Psoas muscle (tissue), 8 donors: ENCODE results near the gene SEC14L1. TPM values are rescaled to one million over a fixed set of nuclear protein-coding genes. Genes with fewer than 3 reads are reported as not detected.

Experiments used
- ATAC-seq, 4 donors: fragments of 200-7000 bp; cut with Tn5 transposase; one replicate each; pipeline ENCODE4 v1.9.1; 2020; ENCODE audit warnings: moderate library complexity in 3 of 4, mild to moderate bottlenecking in 2 of 4
- DNase-seq, 2 donors: peaks; one replicate each; pipeline ENCODE4 v3.0.0-alpha.2; 2020
- H3K27ac ChIP-seq: fragments of 200-600 bp; one replicate; pipeline ENCODE4 v1.8.0; 2022
- H3K27me3 ChIP-seq, 3 donors: fragments of 200-600 bp in 1 of 3; one replicate each; pipeline versions ENCODE4 v1.6.1 to v1.8.0; 2013 to 2022; ENCODE audit warnings: low read length in 2 of 3, mild to moderate bottlenecking in 2 of 3, moderate library complexity in 1 of 3; ENCODE audit not compliant: insufficient read depth in 3 of 3
- H3K36me3 ChIP-seq, 2 donors: fragments of 200-600 bp in 1 of 2; one replicate each; pipeline versions ENCODE4 v1.6.1 to v1.8.0; 2013 to 2022; ENCODE audit warnings: low read depth in 1 of 2, mild to moderate bottlenecking in 1 of 2, moderate library complexity in 1 of 2; ENCODE audit not compliant: insufficient read depth in 1 of 2
- H3K4me1 ChIP-seq: fragments of 200-600 bp; one replicate; pipeline ENCODE4 v1.8.0; 2022
- H3K4me3 ChIP-seq: fragments of 200-600 bp; one replicate; pipeline ENCODE4 v1.8.0; 2022; ENCODE audit warnings: mild to moderate bottlenecking
- H3K9me3 ChIP-seq: fragments of 200-600 bp; one replicate; pipeline ENCODE4 v1.8.0; 2022
- WGBS, 3 donors: extraction: QIAGEN DNeasy Blood & Tissue Kit; methylation state at CpG; one replicate each; pipeline versions ENCODE4 v1.1.6 to v1.1.7; 2013; 5-methylcytosine and 5-hydroxymethylcytosine counted together
- intact Hi-C, 2 donors: fragments of 100-400 bp; cut with DNase I; formaldehyde crosslinking; loops; one replicate each; pipeline versions ENCODE4 v1.11.0 to v1.14.2; 2022
- polyA plus RNA-seq, 3 donors: library from polyadenylated mRNA; stranded (reverse); fragments of 200-250 nt; gene quantifications; one replicate each; pipeline ENCODE4 v1.2.3, GENCODE V29; 2013
- total RNA-seq, 4 donors: library from RNA; stranded (reverse); fragmentation: NEBNext Ultra II Directional in 2 of 4; extraction: Animal tissue kit (Norgen Biotek cat#: 25700) in 2 of 4; gene quantifications; one replicate each; pipeline versions ENCODE4 v1.2.1 to v1.2.4, GENCODE V29; 2021 to 2023
- TF ChIP-seq, protein P1 (sequence below): fragments of 200-600 bp; IDR thresholded peaks from one replicate; pipeline ENCODE4 v1.8.0; 2022; ENCODE audit warnings: antibody characterized with exemption
- donor health status: healthy with polysubstance abuse.
- donor health status: DM: no; HTN: no; CAD: no; lungs with moderate emphysema.
- donor health status: Bipolar disorder and iron deficiency.
- donor health status: healthy.
- donor health status: DM: yes; HTN: yes; CAD: no.
- donor health status: DM: no; HTN: no; CAD: no.
- donor health status: DM: no; HTN: no; CAD: no.
- donor health status: DM: yes; HTN: yes; CAD: no.

SEC14L1 gene
- total and polyA plus RNA-seq, 7 donors: 38.6 to 98.9 (median 69.1) TPM

DNA sequence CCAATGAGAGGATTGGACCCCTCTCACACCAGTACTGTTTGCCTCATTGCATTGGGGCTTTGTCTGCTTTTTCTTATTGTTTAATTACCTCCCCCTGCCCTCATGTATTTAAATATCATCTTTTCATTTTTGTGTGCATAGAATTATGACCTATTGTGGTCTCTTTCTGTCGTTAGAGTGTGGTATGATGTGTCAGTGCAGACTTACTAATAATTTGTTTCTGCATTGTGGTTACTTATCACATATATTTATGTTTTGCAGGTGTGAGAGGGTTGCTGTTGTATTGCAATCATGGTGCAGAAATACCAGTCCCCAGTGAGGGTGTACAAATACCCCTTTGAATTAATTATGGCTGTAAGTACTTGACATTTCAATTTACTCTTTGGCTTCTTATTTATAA lies 2.5 kb downstream of the SEC14L1 start:
- intact Hi-C loops: loop anchor here in 1 of 2 donors (5.0 kb wide), 1 partner anchor 64 kb away; no protein-coding TSS in a partner anchor
- H3K4me3 ChIP-seq: peak overlapping the region; percentile 85
- TF ChIP-seq, protein P1, sequence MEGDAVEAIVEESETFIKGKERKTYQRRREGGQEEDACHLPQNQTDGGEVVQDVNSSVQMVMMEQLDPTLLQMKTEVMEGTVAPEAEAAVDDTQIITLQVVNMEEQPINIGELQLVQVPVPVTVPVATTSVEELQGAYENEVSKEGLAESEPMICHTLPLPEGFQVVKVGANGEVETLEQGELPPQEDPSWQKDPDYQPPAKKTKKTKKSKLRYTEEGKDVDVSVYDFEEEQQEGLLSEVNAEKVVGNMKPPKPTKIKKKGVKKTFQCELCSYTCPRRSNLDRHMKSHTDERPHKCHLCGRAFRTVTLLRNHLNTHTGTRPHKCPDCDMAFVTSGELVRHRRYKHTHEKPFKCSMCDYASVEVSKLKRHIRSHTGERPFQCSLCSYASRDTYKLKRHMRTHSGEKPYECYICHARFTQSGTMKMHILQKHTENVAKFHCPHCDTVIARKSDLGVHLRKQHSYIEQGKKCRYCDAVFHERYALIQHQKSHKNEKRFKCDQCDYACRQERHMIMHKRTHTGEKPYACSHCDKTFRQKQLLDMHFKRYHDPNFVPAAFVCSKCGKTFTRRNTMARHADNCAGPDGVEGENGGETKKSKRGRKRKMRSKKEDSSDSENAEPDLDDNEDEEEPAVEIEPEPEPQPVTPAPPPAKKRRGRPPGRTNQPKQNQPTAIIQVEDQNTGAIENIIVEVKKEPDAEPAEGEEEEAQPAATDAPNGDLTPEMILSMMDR: no peak

DNA sequence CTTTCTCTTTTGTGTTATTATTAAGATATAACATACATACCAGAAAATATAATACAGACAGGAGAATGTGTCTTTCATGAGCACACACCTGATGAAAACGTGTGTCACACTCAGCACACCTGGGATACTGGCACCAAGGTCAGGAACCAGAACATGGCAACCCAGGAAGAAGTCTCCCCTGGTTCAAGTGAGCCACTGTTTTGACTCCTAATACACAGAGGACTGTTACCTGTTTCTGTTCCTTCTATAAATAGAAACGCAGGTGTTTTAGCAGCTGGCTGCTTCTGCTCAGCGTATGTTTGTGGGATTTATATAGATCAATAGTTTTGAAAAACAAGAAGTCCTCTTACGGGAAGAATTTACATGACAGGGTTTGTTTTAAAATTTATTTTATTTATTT lies 3.5 kb downstream of the SEC14L1 start:
- Histone ChIP-seq H3K27ac (peak overlapping the region; percentile 99), H3K4me3 (peak overlapping the region; percentile 85), H3K9me3 (no peaks in the 10 kb centered on the region), H3K27me3 (no peaks in the 10 kb centered on the region), H3K36me3 (peaks cover 0 to 62% of the 10 kb centered on the region in 2 donors), H3K4me1 (peaks cover 54% of the 10 kb centered on the region)
- TF ChIP-seq, protein P1: no peak
- ATAC-seq: no peak
- intact Hi-C loops: loop anchor here in 1 of 2 donors (5.0 kb wide), 1 partner anchor 63 kb away; no protein-coding TSS in a partner anchor
- 74 to 79% (median 75%) methylated on average over 4 of the region's 4 CpGs for WGBS, 3 donors
- DNase-seq: no peak

More for the DNA sequence above, 2.5 kb downstream of the SEC14L1 start:
- Histone ChIP-seq H3K27ac (peak overlapping the region; percentile 99), H3K27me3 (no peaks in the 10 kb centered on the region), H3K36me3 (peaks cover 0 to 54% of the 10 kb centered on the region in 2 donors), H3K9me3 (no peaks in the 10 kb centered on the region), H3K4me1 (peaks cover 45% of the 10 kb centered on the region)
- DNase-seq (no peak), ATAC-seq (no peak)
- WGBS, 3 donors: 14 to 34% (median 18%) methylated on average over 1 of the region's 1 CpG

DNA sequence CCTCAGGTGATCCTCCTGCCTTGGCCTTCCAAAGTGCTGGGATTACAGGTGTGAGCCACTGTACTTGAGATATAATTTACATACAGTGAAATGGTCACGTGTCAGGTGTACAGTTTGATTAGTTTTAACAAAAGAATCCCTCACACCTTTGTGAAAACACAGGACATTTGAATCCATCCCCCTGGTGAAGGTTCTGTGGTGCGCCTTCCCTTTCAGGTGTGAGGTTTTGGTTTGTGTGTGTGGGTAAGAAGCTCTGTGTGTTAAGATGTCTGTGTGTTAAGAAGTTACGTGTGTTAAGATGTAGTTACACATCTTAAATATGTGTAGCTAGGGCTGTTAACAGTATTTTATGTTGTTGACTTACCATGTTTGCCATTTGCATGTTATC lies 4.4 kb downstream of the SEC14L1 start:
- 60 to 75% (median 68%) methylated on average over 3 of the region's 3 CpGs for WGBS, 3 donors
- Histone ChIP-seq H3K27ac (peak overlapping the region; percentile 99), H3K4me1 (peaks cover 59% of the 10 kb centered on the region), H3K36me3 (peaks cover 0 to 66% of the 10 kb centered on the region in 2 donors), H3K9me3 (no peaks in the 10 kb centered on the region), H3K4me3 (peak overlapping the region; percentile 54), H3K27me3 (no peaks in the 10 kb centered on the region)
- no peak for ATAC-seq
- no peak for DNase-seq
- TF ChIP-seq, protein P1: no peak
- intact Hi-C loops: loop anchor here (5.0 kb wide), 3 partner anchors 48 to 62 kb away; no protein-coding TSS in a partner anchor

DNA sequence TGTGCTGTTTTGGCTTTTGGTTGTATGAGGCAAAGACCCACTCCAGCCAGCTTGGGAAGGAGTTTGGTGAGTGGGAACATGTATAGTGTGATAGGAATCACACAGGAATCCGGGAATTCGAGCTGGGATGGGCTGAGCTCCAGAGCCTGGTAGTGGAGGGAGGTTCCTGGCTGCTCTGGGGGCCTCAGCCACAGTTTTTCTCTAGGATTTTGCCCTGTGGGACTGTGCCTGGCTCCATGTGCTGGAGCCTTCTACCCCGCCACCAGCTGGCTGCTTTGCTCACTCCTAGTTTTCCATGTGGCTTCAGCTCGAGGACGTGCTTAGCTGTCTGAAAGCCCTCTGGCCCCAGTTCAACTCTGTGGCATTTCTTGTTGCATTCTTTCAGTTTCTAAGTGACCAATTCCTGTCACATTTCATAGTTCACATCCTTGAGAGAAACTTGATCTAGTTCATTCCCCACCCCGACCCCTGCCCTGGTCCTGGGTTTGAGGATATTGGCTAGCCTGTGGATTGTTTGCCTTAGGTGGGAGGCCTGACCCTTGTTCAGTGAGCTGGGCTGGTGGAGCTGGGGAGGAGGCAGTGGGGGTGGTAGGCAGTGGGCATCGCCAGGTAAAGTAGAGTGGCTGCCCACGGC lies 5.0 kb downstream of the SEC14L1 start:
- intact Hi-C loops: loop anchor here (5.0 kb wide), 3 partner anchors 48 to 62 kb away; no protein-coding TSS in a partner anchor
- H3K9me3 ChIP-seq: no peaks in the 10 kb centered on the region
- peak overlapping the region; percentile 99 for H3K27ac ChIP-seq
- no peaks in the 10 kb centered on the region for H3K27me3 ChIP-seq
- peak; percentile 28 to 40 (median 36) for ATAC-seq
- 19 to 27% (median 20%) methylated on average over 8 of the region's 8 CpGs for WGBS, 3 donors
- peak; percentile 69 to 77 for DNase-seq
- peak overlapping the region; percentile 54 for H3K4me3 ChIP-seq
- H3K4me1 ChIP-seq: peaks cover 64% of the 10 kb centered on the region
- peaks cover 0 to 70% of the 10 kb centered on the region in 2 donors for H3K36me3 ChIP-seq
- TF ChIP-seq, protein P1: peak; percentile 14
